Measurements from ENCODE around the gene MAP3K8. TPM values are rescaled to one million over a fixed set of nuclear protein-coding genes. Genes with fewer than 3 reads are reported as not detected.

The MAP3K8 gene
- total RNA-seq, 4 donors from 2014 or later = 18.7 to 74.2 (median 24.1) TPM

DNA sequence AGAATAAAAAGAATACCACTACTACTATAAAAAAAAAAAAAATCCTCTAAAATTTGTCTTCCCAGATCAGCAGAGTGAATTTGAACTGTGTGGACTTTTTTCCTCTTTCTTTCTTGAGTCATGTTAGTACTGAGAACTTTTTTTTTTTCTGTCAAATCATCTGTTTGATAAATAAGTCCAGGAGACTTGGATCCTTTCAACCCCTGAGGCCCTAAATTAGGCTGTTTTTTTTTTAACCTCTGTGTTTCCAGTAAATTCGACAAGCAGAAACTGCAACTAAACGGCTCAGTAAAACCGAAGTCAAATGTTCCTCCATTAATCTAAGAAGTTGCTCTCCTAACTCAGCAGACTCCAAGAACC, 2.7 kb downstream of the MAP3K8 start:
- Histone ChIP-seq H3K27ac (replicated peaks in 1 of 4) (peak overlapping the region; percentile 97 to 100 (median 99)), H3K27me3 (no peaks in the 10 kb centered on the region), H3K9me3 (no peaks in the 10 kb centered on the region), H3K4me1 (peaks cover 61 to 79% (median 75%) of the 10 kb centered on the region in 4 donors), H3K36me3 (peaks cover 5 to 46% (median 12%) of the 10 kb centered on the region in 4 donors), H3K4me3 (peak overlapping the region; percentile 82 to 94 (median 86))
- TF ChIP-seq POLR2AphosphoS5 (IDR thresholded peaks at IDR 0.05) (no peak), POLR2A (IDR thresholded peaks at IDR 0.05; ENCODE audit: low read depth) (no peak), EP300 (IDR thresholded peaks at IDR 0.05) (no peak)
- 12% methylated on average over 3 of the region's 3 CpGs for WGBS
- intact Hi-C loops (cut with DNase I) = no loop called here
- DNase-seq (ENCODE audit: extremely low spot score) = no peak

DNA sequence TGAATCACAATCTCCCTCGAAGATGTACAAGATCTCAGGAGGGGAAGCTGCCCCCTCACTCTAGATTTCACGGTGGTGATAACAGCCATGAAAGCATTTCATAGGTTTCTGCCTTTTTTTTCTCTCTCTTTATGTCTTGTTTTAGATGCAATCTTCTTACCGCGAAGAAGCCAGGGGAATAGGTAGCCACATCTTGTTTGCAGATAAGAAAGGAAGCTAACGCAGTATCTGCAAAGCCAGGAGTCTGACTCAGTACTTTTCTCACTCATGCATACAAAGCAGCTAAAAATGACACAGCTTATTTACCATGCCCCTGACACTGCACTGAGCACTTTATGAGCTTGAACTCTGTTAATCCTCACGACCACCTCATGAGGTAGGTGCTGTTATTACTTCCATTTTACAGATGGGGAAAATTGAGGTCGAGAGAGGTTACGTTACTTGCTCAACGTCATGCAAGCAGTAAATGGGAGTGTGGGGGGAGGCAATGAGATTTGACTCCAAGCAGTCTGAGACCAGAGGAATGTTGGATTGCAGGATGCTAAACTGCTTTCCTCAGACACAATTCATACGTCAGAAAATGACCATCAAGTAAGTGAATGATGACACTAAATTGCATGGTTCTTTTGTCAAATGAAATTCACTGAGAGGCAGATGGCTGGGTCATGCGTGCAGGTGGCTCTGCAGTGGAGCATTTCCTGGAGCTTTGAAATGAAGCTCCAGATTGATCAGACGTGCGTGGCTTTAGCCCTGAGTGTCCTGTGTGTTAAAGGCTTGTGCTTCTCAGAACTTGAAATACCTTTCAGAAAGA, 3.3 kb downstream of the MAP3K8 start:
- TF ChIP-seq POLR2AphosphoS5 (IDR thresholded peaks at IDR 0.05) (peak in 1 of 2 donors; percentile 66), POLR2A (IDR thresholded peaks at IDR 0.05; ENCODE audit: low read depth) (no peak)
- no peaks in the 10 kb centered on the region for H3K27me3 ChIP-seq
- intact Hi-C loops (cut with DNase I) = no loop called here
- peaks cover 5 to 52% (median 13%) of the 10 kb centered on the region in 4 donors for H3K36me3 ChIP-seq
- peak overlapping the region; percentile 82 to 94 (median 86) for H3K4me3 ChIP-seq
- DNase-seq (ENCODE audit: extremely low spot score) = no peak
- 15% methylated on average over 13 of the region's 13 CpGs for whole genome bisulfite sequencing
- no peaks in the 10 kb centered on the region for H3K9me3 ChIP-seq
- peaks cover 59 to 80% (median 75%) of the 10 kb centered on the region in 4 donors for H3K4me1 ChIP-seq
- H3K27ac ChIP-seq (replicated peaks in 1 of 4) = peak overlapping the region; percentile 97 to 100 (median 99)

DNA sequence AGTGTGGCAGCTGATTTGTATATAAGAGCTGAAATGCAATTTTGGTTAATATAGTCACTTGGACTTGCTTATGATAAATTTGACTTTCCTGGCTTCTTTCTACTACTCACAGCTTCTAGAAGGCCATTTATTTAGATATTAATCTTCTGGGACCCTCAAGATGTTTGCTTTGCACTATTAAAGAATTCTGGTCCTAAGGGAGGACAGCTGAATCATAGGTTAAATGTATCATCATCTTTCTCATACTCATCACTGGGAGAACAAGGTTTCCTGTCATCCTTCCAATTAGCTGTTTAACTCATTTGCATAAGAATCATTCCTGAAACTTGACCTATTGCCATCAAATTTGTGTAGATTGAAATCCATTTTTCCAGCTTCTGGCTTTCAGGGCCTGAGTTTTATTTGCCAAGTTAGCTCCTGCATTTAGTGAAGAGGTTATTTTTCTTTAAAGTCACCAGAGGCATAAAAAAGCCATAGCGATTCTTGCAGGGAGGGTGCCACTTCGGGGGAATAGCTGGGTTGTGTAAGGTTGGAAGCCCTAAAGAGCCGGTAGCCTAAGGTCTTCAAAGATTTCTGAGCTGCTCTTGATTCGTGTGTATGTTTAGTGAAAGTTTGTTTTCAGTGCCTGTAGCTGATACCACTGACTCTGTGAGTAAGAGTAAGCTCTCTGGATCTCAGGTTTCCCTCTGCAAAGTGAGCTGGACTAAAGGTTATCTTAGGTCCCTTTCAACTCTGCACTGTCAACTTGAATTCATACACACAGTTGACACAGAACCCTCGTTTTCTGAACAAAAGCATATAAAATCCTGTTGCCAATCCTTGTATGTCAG, 4.3 kb downstream of the MAP3K8 start:
- intact Hi-C loops (cut with DNase I) = no loop called here
- Histone ChIP-seq H3K4me3 (peak overlapping the region; percentile 82 to 94 (median 86)), H3K36me3 (peaks cover 5 to 62% (median 22%) of the 10 kb centered on the region in 4 donors), H3K27ac (replicated peaks in 1 of 4) (peak overlapping the region; percentile 97 to 100 (median 99)), H3K9me3 (no peaks in the 10 kb centered on the region), H3K27me3 (no peaks in the 10 kb centered on the region), H3K4me1 (peaks cover 60 to 82% (median 78%) of the 10 kb centered on the region in 4 donors)
- whole genome bisulfite sequencing = 48% methylated on average over 5 of the region's 5 CpGs
- peak in 1 of 2 donors; percentile 2 for TF ChIP-seq POLR2AphosphoS5 (IDR thresholded peaks at IDR 0.05)
- TF ChIP-seq, protein P1, sequence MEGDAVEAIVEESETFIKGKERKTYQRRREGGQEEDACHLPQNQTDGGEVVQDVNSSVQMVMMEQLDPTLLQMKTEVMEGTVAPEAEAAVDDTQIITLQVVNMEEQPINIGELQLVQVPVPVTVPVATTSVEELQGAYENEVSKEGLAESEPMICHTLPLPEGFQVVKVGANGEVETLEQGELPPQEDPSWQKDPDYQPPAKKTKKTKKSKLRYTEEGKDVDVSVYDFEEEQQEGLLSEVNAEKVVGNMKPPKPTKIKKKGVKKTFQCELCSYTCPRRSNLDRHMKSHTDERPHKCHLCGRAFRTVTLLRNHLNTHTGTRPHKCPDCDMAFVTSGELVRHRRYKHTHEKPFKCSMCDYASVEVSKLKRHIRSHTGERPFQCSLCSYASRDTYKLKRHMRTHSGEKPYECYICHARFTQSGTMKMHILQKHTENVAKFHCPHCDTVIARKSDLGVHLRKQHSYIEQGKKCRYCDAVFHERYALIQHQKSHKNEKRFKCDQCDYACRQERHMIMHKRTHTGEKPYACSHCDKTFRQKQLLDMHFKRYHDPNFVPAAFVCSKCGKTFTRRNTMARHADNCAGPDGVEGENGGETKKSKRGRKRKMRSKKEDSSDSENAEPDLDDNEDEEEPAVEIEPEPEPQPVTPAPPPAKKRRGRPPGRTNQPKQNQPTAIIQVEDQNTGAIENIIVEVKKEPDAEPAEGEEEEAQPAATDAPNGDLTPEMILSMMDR (IDR thresholded peaks at IDR 0.05) = no peak
- DNase-seq (ENCODE audit: extremely low spot score) = no peak

DNA sequence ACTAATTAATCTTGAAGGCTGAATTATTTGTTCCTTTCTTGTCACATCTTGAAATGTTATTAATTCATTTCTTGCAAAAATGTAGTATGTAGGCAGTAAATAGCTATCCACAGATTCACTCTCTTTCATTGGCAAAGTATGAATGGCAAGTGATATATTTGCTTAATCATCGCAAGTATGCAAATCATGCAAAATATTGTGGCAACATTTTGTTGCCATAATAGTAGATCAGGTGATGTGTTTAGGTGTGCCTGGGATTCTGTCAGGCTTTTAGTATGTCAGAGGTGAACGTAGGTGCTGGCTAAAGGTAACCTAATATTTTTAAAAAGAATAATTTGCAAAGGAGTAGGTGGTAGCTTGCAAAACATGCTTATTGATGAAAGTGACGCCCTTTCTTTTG, 5.9 kb downstream of the MAP3K8 start:
- no peaks in the 10 kb centered on the region for H3K27me3 ChIP-seq
- H3K4me3 ChIP-seq = peak overlapping the region in 1 of 4 donors; percentile 82
- intact Hi-C loops (cut with DNase I) = no loop called here
- DNase-seq (ENCODE audit: extremely low spot score) = no peak
- 90% methylated on average over 3 of the region's 3 CpGs for whole genome bisulfite sequencing
- H3K9me3 ChIP-seq = no peaks in the 10 kb centered on the region
- TF ChIP-seq EP300 (IDR thresholded peaks at IDR 0.05) (no peak), POLR2AphosphoS5 (IDR thresholded peaks at IDR 0.05) (peak in 1 of 2 donors; percentile 26), POLR2A (IDR thresholded peaks at IDR 0.05; ENCODE audit: low read depth) (no peak)
- TF ChIP-seq, protein P1 (IDR thresholded peaks at IDR 0.05) = no peak
- peaks cover 74 to 99% (median 94%) of the 10 kb centered on the region in 4 donors for H3K4me1 ChIP-seq
- H3K36me3 ChIP-seq = peaks cover 5 to 72% (median 25%) of the 10 kb centered on the region in 4 donors
- H3K27ac ChIP-seq (replicated peaks in 1 of 4) = peak overlapping the region; percentile 97 to 100 (median 99)

DNA sequence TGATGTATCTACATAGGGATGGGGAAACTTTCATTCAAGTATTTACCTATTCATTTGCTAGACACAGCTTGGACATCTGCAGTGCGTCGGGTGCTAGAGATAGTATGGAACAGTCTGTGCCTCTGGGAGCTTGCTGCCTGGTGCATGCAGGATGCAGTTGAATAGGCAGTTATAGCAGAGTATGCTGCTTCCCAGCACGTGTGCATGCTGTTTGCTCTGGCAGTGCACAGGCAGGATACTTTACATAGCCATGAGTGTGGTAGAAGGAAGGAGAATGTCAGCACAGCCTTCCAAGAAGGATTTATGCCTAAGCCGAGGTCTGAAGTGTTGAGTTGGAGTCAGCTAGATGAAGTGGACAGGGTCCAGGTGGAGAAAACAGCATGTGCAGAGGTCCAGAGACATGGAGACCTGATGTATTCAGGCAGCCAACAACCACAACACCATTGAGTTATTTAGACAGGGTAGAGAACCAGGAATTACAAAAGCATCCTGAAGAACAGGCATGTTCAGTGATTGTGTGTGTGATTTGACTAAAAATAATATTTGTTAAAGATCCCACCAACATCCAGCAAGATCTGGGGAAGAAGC, 8.1 kb downstream of the MAP3K8 start:
- H3K27ac ChIP-seq (replicated peaks in 1 of 4) = peak overlapping the region; percentile 36 to 100 (median 61)
- 58% methylated on average over 4 of the region's 4 CpGs for WGBS

More for the DNA sequence above, 8.1 kb downstream of the MAP3K8 start:
- peaks cover 82 to 99% (median 95%) of the 10 kb centered on the region in 4 donors for H3K4me1 ChIP-seq
- peak overlapping the region in 2 of 4 donors; percentile 6 to 7 for H3K4me3 ChIP-seq
- H3K36me3 ChIP-seq = peaks cover 9 to 73% (median 30%) of the 10 kb centered on the region in 4 donors
- TF ChIP-seq POLR2A (IDR thresholded peaks at IDR 0.05; ENCODE audit: low read depth) = no peak
- TF ChIP-seq POLR2AphosphoS5 (IDR thresholded peaks at IDR 0.05) = peak; percentile 29 to 55
- DNase-seq (ENCODE audit: extremely low spot score) = no peak
- intact Hi-C loops (cut with DNase I) = no loop called here
- no peaks in the 10 kb centered on the region for H3K9me3 ChIP-seq
- no peaks in the 10 kb centered on the region for H3K27me3 ChIP-seq

All from esophagus muscularis mucosa (tissue), 4 donors.